Upper lobe of left lung (tissue), 4 donors: ENCODE results near the gene B3GLCT.

Experiments
- EP300 ChIP-seq, 4 donors: sonication (generic); formaldehyde crosslinking; IDR thresholded peaks; one replicate each; pipeline ENCODE4 v1.5.1; 2017; ENCODE audit warnings: antibody characterized with exemption in 4 of 4, control low read depth in 2 of 4
- POLR2A ChIP-seq, 4 donors: fragments of 450-650 bp; IDR thresholded peaks; one replicate each; pipeline ENCODE4 v1.5.1; 2016 to 2017; ENCODE audit warnings: antibody characterized with exemption in 4 of 4, mild to moderate bottlenecking in 2 of 4
- POLR2AphosphoS5 ChIP-seq, 2 donors: sonication (generic); formaldehyde crosslinking; IDR thresholded peaks; one replicate each; pipeline ENCODE4 v1.5.1; 2017; ENCODE audit warnings: antibody characterized with exemption in 2 of 2
- TF ChIP-seq, protein P1 (sequence below), 6 experiments: fragments of 450-650 bp in 4 of 6; fragments of 200-600 bp in 2 of 6; sonication (generic) in 2 of 6; IDR thresholded peaks; one replicate each; pipeline ENCODE4 v1.5.1; 2016 to 2019; ENCODE audit warnings: antibody characterized with exemption in 6 of 6

DNA sequence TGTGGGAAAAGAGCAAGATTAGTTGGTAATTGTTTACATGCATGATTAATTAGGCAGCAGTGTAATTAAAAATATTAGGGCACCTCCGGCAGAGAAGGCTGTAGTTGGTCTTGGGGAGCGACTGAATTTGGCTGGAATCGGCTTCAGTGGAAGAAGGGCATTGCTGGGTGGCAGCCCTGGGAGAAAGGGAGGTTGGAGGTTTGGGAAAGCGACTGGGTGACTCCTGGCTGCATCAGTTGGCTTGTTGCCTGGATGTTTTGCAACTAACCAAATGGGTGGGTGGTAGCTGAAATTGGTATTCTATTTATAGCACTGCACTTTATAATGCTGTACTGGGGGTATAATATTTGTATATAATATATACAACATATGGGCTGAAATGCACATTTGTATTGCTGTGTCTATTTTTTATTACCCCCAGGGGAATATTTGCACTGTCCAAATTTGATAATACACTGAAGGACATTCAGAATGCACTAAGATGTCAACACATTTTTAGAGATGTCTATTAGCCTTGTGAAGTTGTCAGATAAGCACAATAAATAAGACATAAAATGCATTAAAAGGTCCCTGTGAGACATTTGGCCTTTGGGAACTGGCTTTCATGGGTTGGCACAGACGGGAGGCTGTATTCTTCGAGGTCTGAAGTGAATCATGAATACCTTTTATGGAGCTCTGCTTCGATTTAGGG is 1.7 kb downstream of the B3GLCT start:
- TF ChIP-seq POLR2A (IDR thresholded peaks at IDR 0.05) (no peak), EP300 (IDR thresholded peaks at IDR 0.05) (no peak), POLR2AphosphoS5 (IDR thresholded peaks at IDR 0.05) (no peak)
- TF ChIP-seq, protein P1, sequence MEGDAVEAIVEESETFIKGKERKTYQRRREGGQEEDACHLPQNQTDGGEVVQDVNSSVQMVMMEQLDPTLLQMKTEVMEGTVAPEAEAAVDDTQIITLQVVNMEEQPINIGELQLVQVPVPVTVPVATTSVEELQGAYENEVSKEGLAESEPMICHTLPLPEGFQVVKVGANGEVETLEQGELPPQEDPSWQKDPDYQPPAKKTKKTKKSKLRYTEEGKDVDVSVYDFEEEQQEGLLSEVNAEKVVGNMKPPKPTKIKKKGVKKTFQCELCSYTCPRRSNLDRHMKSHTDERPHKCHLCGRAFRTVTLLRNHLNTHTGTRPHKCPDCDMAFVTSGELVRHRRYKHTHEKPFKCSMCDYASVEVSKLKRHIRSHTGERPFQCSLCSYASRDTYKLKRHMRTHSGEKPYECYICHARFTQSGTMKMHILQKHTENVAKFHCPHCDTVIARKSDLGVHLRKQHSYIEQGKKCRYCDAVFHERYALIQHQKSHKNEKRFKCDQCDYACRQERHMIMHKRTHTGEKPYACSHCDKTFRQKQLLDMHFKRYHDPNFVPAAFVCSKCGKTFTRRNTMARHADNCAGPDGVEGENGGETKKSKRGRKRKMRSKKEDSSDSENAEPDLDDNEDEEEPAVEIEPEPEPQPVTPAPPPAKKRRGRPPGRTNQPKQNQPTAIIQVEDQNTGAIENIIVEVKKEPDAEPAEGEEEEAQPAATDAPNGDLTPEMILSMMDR (IDR thresholded peaks at IDR 0.05), result no peak
